HEK293 (cell line): Measurements from ENCODE around the gene CCNI.

Source experiments
- CTCF ChIA-PET: fragments of 350-600 bp; formaldehyde crosslinking; extraction: SDS; loops from one replicate; lab custom pipeline; 2021; ENCODE audit warnings: antibody characterized with exemption; lab: Yijun Ruan, JAX
- POLR2A ChIA-PET: fragments of 300-600 bp; formaldehyde crosslinking; extraction: SDS; loops from one replicate; lab custom pipeline; 2020; ENCODE audit warnings: antibody characterized with exemption, inconsistent platforms; lab: Yijun Ruan, JAX
- H3K27ac ChIP-seq: fragments of 200-500 bp; sonication (Bioruptor generic); 2 replicates; pipeline ENCODE4 v1.5.1; 2014; ENCODE audit warnings: low read depth, low read length, control low read depth, inconsistent platforms; ENCODE audit errors: extremely low read depth
- H3K36me3 ChIP-seq, 2 experiments: fragments of 200-500 bp in 1 of 2; sonication (Bioruptor generic) in 1 of 2; 1 replicate in 1 of 2; 2 replicates in 1 of 2; pipeline ENCODE4 v1.5.1; 2014 to 2017; ENCODE audit warnings: inconsistent platforms in 2 of 2, low read length in 2 of 2; ENCODE audit not compliant: control insufficient read depth in 2 of 2, insufficient read depth in 1 of 2
- H3K4me1 ChIP-seq: fragments of 200-500 bp; sonication (Bioruptor generic); 2 replicates; pipeline ENCODE4 v1.5.1; 2014; ENCODE audit warnings: mild to moderate bottlenecking, low read length, inconsistent platforms; ENCODE audit not compliant: control insufficient read depth, insufficient read depth
- H3K4me3 ChIP-seq: 2 replicates; pipeline ENCODE4 v1.5.1; 2011; ENCODE audit warnings: low read depth, mild to moderate bottlenecking, control low read depth, low read length, moderate library complexity
- H3K9me3 ChIP-seq: fragments of 200-500 bp; sonication (Bioruptor generic); 2 replicates; pipeline ENCODE4 v1.5.1; 2014; ENCODE audit warnings: low read depth, low read length, inconsistent platforms; ENCODE audit not compliant: control insufficient read depth, insufficient read depth
- CTCF ChIP-seq: fragments of 450-650 bp; formaldehyde crosslinking; IDR thresholded peaks from 2 replicates; pipeline ENCODE4 v1.5.1; 2016; ENCODE audit warnings: missing biosample characterization, missing genetic modification characterization
- GFI1B ChIP-seq: fragments of 450-650 bp; formaldehyde crosslinking; IDR thresholded peaks from 2 replicates; pipeline ENCODE4 v1.5.1; 2016; ENCODE audit warnings: missing biosample characterization, missing genetic modification characterization
- IKZF3 ChIP-seq: fragments of 450-650 bp; IDR thresholded peaks from 2 replicates; pipeline ENCODE4 v1.5.0; 2018; ENCODE audit warnings: missing biosample characterization, mild to moderate bottlenecking, missing genetic modification characterization, moderate library complexity
- INSM2 ChIP-seq: fragments of 450-650 bp; formaldehyde crosslinking; IDR thresholded peaks from 2 replicates; pipeline ENCODE4 v1.5.1; 2016; ENCODE audit warnings: missing biosample characterization, missing genetic modification characterization
- KLF16 ChIP-seq: fragments of 450-650 bp; formaldehyde crosslinking; IDR thresholded peaks from 2 replicates; pipeline ENCODE4 v1.5.1; 2017; ENCODE audit warnings: missing biosample characterization, missing genetic modification characterization
- KLF7 ChIP-seq: fragments of 450-650 bp; formaldehyde crosslinking; IDR thresholded peaks from 2 replicates; pipeline ENCODE4 v1.5.1; 2016; ENCODE audit warnings: missing biosample characterization, missing genetic modification characterization, borderline replicate concordance
- SALL2 ChIP-seq: fragments of 450-650 bp; formaldehyde crosslinking; IDR thresholded peaks from 2 replicates; pipeline ENCODE4 v1.5.0; 2017; ENCODE audit warnings: missing biosample characterization, mild to moderate bottlenecking, missing genetic modification characterization, borderline replicate concordance
- SP3 ChIP-seq: fragments of 450-650 bp; formaldehyde crosslinking; IDR thresholded peaks from 2 replicates; pipeline ENCODE4 v1.5.1; 2016; ENCODE audit warnings: missing biosample characterization, missing genetic modification characterization
- ZBTB21 ChIP-seq: fragments of 450-650 bp; formaldehyde crosslinking; IDR thresholded peaks from 2 replicates; pipeline ENCODE4 v1.5.1; 2017; ENCODE audit warnings: missing biosample characterization, missing genetic modification characterization
- ZFHX2 ChIP-seq: fragments of 450-650 bp; formaldehyde crosslinking; conservative IDR thresholded peaks from 2 replicates; pipeline ENCODE4 v1.5.1; 2016; ENCODE audit warnings: missing biosample characterization, missing genetic modification characterization
- ZFP3 ChIP-seq: fragments of 450-650 bp; formaldehyde crosslinking; IDR thresholded peaks from 2 replicates; pipeline ENCODE4 v1.5.1; 2016; ENCODE audit warnings: low read depth, missing biosample characterization, missing genetic modification characterization
- ZFP69B ChIP-seq: fragments of 450-650 bp; formaldehyde crosslinking; IDR thresholded peaks from 2 replicates; pipeline ENCODE4 v1.5.1; 2016; ENCODE audit warnings: missing biosample characterization, missing genetic modification characterization
- ZNF112 ChIP-seq: fragments of 450-650 bp; formaldehyde crosslinking; IDR thresholded peaks from 2 replicates; pipeline ENCODE4 v1.5.0; 2017; ENCODE audit warnings: missing biosample characterization, missing genetic modification characterization
- ZNF133 ChIP-seq: fragments of 450-650 bp; formaldehyde crosslinking; IDR thresholded peaks from 2 replicates; pipeline ENCODE4 v1.5.1; 2016; ENCODE audit warnings: missing biosample characterization, missing genetic modification characterization
- ZNF155 ChIP-seq: fragments of 450-650 bp; formaldehyde crosslinking; IDR thresholded peaks from 2 replicates; pipeline ENCODE4 v1.5.1; 2016; ENCODE audit warnings: missing biosample characterization, missing genetic modification characterization
- ZNF19 ChIP-seq: fragments of 450-650 bp; formaldehyde crosslinking; IDR thresholded peaks from 2 replicates; pipeline ENCODE4; 2016; ENCODE audit warnings: missing biosample characterization, missing genetic modification characterization, low read depth
- ZNF214 ChIP-seq: fragments of 450-650 bp; formaldehyde crosslinking; IDR thresholded peaks from 2 replicates; pipeline ENCODE4 v1.5.1; 2017; ENCODE audit warnings: missing biosample characterization, mild to moderate bottlenecking, missing genetic modification characterization, borderline replicate concordance
- ZNF394 ChIP-seq: fragments of 450-650 bp; formaldehyde crosslinking; IDR thresholded peaks from 2 replicates; pipeline ENCODE4 v1.5.1; 2016; ENCODE audit warnings: missing biosample characterization, missing genetic modification characterization, mild to moderate bottlenecking, moderate library complexity, borderline replicate concordance
- ZNF398 ChIP-seq: fragments of 450-650 bp; formaldehyde crosslinking; IDR thresholded peaks from 2 replicates; pipeline ENCODE4 v1.5.1; 2017; ENCODE audit warnings: missing biosample characterization, missing genetic modification characterization
- ZNF426 ChIP-seq: fragments of 450-650 bp; formaldehyde crosslinking; IDR thresholded peaks from 2 replicates; pipeline ENCODE4 v1.5.1; 2017; ENCODE audit warnings: missing biosample characterization, missing genetic modification characterization, mild to moderate bottlenecking, inconsistent platforms, moderate library complexity
- ZNF433 ChIP-seq: fragments of 450-650 bp; formaldehyde crosslinking; IDR thresholded peaks from 2 replicates; pipeline ENCODE4 v1.5.1; 2016; ENCODE audit warnings: missing biosample characterization, missing genetic modification characterization, low read depth
- ZNF488 ChIP-seq: fragments of 450-650 bp; formaldehyde crosslinking; IDR thresholded peaks from 2 replicates; pipeline ENCODE4 v1.5.1; 2016; ENCODE audit warnings: missing biosample characterization, missing genetic modification characterization
- ZNF501 ChIP-seq: fragments of 450-650 bp; formaldehyde crosslinking; IDR thresholded peaks from 2 replicates; pipeline ENCODE4 v1.5.1; 2016; ENCODE audit warnings: missing biosample characterization, missing genetic modification characterization
- ZNF521 ChIP-seq: fragments of 450-650 bp; formaldehyde crosslinking; IDR thresholded peaks from 2 replicates; pipeline ENCODE4 v1.5.1; 2017; ENCODE audit warnings: missing biosample characterization, mild to moderate bottlenecking, missing genetic modification characterization
- ZNF571 ChIP-seq: fragments of 450-650 bp; formaldehyde crosslinking; IDR thresholded peaks from 2 replicates; pipeline ENCODE4 v1.5.0; 2017; ENCODE audit warnings: missing biosample characterization, missing genetic modification characterization
- ZNF624 ChIP-seq: fragments of 450-650 bp; formaldehyde crosslinking; IDR thresholded peaks from 2 replicates; pipeline ENCODE4 v1.5.1; 2017; ENCODE audit warnings: missing biosample characterization, missing genetic modification characterization
- ZNF654 ChIP-seq: fragments of 450-650 bp; formaldehyde crosslinking; IDR thresholded peaks from 2 replicates; pipeline ENCODE4 v1.5.1; 2016; ENCODE audit warnings: low read depth, missing biosample characterization, missing genetic modification characterization
- ZNF704 ChIP-seq: fragments of 450-650 bp; formaldehyde crosslinking; IDR thresholded peaks from 2 replicates; pipeline ENCODE4 v1.5.1; 2016; ENCODE audit warnings: missing biosample characterization, missing genetic modification characterization
- ZNF707 ChIP-seq: fragments of 450-650 bp; formaldehyde crosslinking; IDR thresholded peaks from 2 replicates; pipeline ENCODE4 v1.5.1; 2016; ENCODE audit warnings: missing biosample characterization, missing genetic modification characterization
- ZNF768 ChIP-seq: fragments of 450-650 bp; formaldehyde crosslinking; IDR thresholded peaks from 2 replicates; pipeline ENCODE4 v1.5.1; 2018; ENCODE audit warnings: missing biosample characterization, mild to moderate bottlenecking, missing genetic modification characterization
- ZNF777 ChIP-seq: fragments of 450-650 bp; formaldehyde crosslinking; IDR thresholded peaks from 2 replicates; pipeline ENCODE4 v1.5.1; 2017; ENCODE audit warnings: missing biosample characterization, missing genetic modification characterization, borderline replicate concordance

CCNI gene

GRCh38 chr4:77097611-77098010, 21.8 kb upstream of the CCNI start (continued):
- TF ChIP-seq ZNF704 (no peak), ZNF214 (tag by site-specific recombination) (no peak), ZNF777 (no peak), ZNF426 (tag by site-specific recombination) (no peak), ZNF624 (tag by site-specific recombination) (no peak), ZNF394 (tag by site-specific recombination) (no peak), ZNF433 (tag by site-specific recombination) (no peak), KLF7 (tag by site-specific recombination) (no peak), INSM2 (tag by site-specific recombination) (no peak), ZNF155 (no peak)

GRCh38 chr4:77095101-77095821, 19.5 kb upstream of the CCNI start:
- ChIA-PET POLR2A (interaction anchor here (1.0 kb wide), 1 partner anchor 60 kb away, joined by 3 read pairs; no protein-coding TSS in a partner anchor), CTCF (interaction anchor here (0.6 to 4.9 kb wide), 20 partner anchors 8 to 348 kb away, joined by 3 to 66 read pairs (median 4); no protein-coding TSS in a partner anchor)
- no peaks in the 10 kb centered on the region for H3K9me3 ChIP-seq
- no peaks in the 10 kb centered on the region for H3K36me3 ChIP-seq
- H3K4me1 ChIP-seq, result no peaks in the 10 kb centered on the region
- H3K4me3 ChIP-seq, result no peak overlapping the region
- H3K27ac ChIP-seq, result no peak overlapping the region
- TF ChIP-seq KLF16 (tag by site-specific recombination), result no peak
- no peak for TF ChIP-seq SALL2 (tag by site-specific recombination)
- TF ChIP-seq ZFP69B (tag by site-specific recombination), result no peak
- TF ChIP-seq ZNF707, result no peak
- TF ChIP-seq ZNF133 (tag by site-specific recombination), result no peak
- no peak for TF ChIP-seq ZFP3 (tag by site-specific recombination)
- TF ChIP-seq ZBTB21 (tag by site-specific recombination), result no peak
- TF ChIP-seq SP3 (tag by site-specific recombination), result no peak
- TF ChIP-seq IKZF3 (tag by site-specific recombination), result no peak
- TF ChIP-seq ZNF398 (tag by site-specific recombination), result no peak
- no peak for TF ChIP-seq ZNF488 (tag by site-specific recombination)
- TF ChIP-seq ZNF112, result no peak
- TF ChIP-seq ZNF768 (tag by site-specific recombination), result 0 out of 2 replicates have a peak, but pooled peaks have one; percentile 36
- no peak for TF ChIP-seq ZNF501 (tag by site-specific recombination)
- TF ChIP-seq GFI1B (tag by site-specific recombination), result no peak
- TF ChIP-seq ZNF521 (tag by site-specific recombination), result no peak
- TF ChIP-seq ZFHX2, result no peak
- TF ChIP-seq ZNF571 (tag by site-specific recombination), result no peak
- TF ChIP-seq ZNF654, result peak; percentile 42
- peak; percentile 41; the same call in 1 of the 2 replicates for TF ChIP-seq CTCF (tag by site-specific recombination)
- no peak for TF ChIP-seq ZNF19 (tag by site-specific recombination)
